Astrocyte (in vitro differentiated cells and primary cell): ENCODE data around the gene CNKSR1. TPM values are rescaled to one million over a fixed set of nuclear protein-coding genes. Genes with fewer than 3 reads are reported as not detected.

Experiments
- DNase-seq: peaks from one replicate; pipeline ENCODE4 v3.0.0-alpha.2; 2010; ENCODE audit warnings: low read depth
- FAIRE-seq: peaks from 2 replicates; lab custom pipeline; 2011; peaks lifted over from hg19 to GRCh38; lab: Jason Lieb, UNC
- H2AFZ ChIP-seq: 2 replicates; pipeline ENCODE4 v1.6.0; 2012; ENCODE audit warnings: low read depth, low read length, inconsistent platforms
- H3K27ac ChIP-seq: 2 replicates; pipeline ENCODE4 v1.5.1; 2011; ENCODE audit warnings: low read depth, low read length, inconsistent platforms
- H3K27me3 ChIP-seq: 2 replicates; pipeline ENCODE4 v1.6.0; 2011; ENCODE audit warnings: low read length, inconsistent platforms; ENCODE audit not compliant: insufficient read depth
- H3K36me3 ChIP-seq: 2 replicates; pipeline ENCODE4 v1.5.1; 2011; ENCODE audit warnings: low read length, inconsistent platforms; ENCODE audit not compliant: insufficient read depth
- H3K4me1 ChIP-seq: 2 replicates; pipeline ENCODE4 v1.5.1; 2011; ENCODE audit warnings: low read length, inconsistent platforms; ENCODE audit not compliant: insufficient read depth
- H3K4me2 ChIP-seq: 2 replicates; pipeline ENCODE4 v1.6.0; 2012; ENCODE audit warnings: low read length, inconsistent platforms
- H3K4me3 ChIP-seq: 2 replicates; pipeline ENCODE4 v1.5.1; 2011; ENCODE audit warnings: low read depth, mild to moderate bottlenecking, low read length, inconsistent platforms; ENCODE audit not compliant: insufficient read depth
- H3K79me2 ChIP-seq: 2 replicates; pipeline ENCODE4 v1.6.0; 2012; ENCODE audit warnings: mild to moderate bottlenecking, low read length, inconsistent platforms; ENCODE audit not compliant: insufficient read depth
- H3K9ac ChIP-seq: 2 replicates; pipeline ENCODE4 v1.6.0; 2012; ENCODE audit warnings: mild to moderate bottlenecking, low read length, inconsistent platforms
- H3K9me3 ChIP-seq: 2 replicates; pipeline ENCODE4 v1.5.1; 2012; ENCODE audit warnings: low read depth, mild to moderate bottlenecking, low read length, inconsistent platforms; ENCODE audit not compliant: insufficient read depth
- H4K20me1 ChIP-seq: 2 replicates; pipeline ENCODE4 v1.6.0; 2012; ENCODE audit warnings: low read length, inconsistent platforms; ENCODE audit not compliant: insufficient read depth
- H3K27ac Mint-ChIP-seq: one replicate; pipeline ENCODE4 v1.8.0; 2021; ENCODE audit warnings: mild to moderate bottlenecking, mixed read lengths; ENCODE audit not compliant: unreplicated experiment
- H3K27me3 Mint-ChIP-seq: one replicate; pipeline ENCODE4 v1.8.0; 2021; ENCODE audit warnings: low read depth, mixed read lengths; ENCODE audit not compliant: unreplicated experiment
- H3K36me3 Mint-ChIP-seq: one replicate; pipeline ENCODE4 v1.8.0; 2021; ENCODE audit warnings: low read depth, mixed read lengths; ENCODE audit not compliant: unreplicated experiment
- H3K4me1 Mint-ChIP-seq: one replicate; pipeline ENCODE4 v1.8.0; 2021; ENCODE audit warnings: low read depth, mixed read lengths; ENCODE audit not compliant: unreplicated experiment
- H3K4me3 Mint-ChIP-seq: one replicate; pipeline ENCODE4 v1.8.0; 2021; ENCODE audit warnings: mild to moderate bottlenecking, moderate library complexity, mixed read lengths; ENCODE audit not compliant: unreplicated experiment
- H3K9me3 Mint-ChIP-seq: one replicate; pipeline ENCODE4 v1.8.0; 2021; ENCODE audit warnings: mild to moderate bottlenecking, mixed read lengths; ENCODE audit not compliant: unreplicated experiment
- EZH2 ChIP-seq: IDR thresholded peaks from 2 replicates; pipeline ENCODE4 v1.6.1; 2012; ENCODE audit warnings: mild to moderate bottlenecking, low read length, inconsistent platforms; ENCODE audit not compliant: insufficient read depth
- total RNA-seq: library from RNA; stranded (reverse); gene quantifications from 2 replicates; pipeline ENCODE4 v1.2.1, GENCODE V29; 2021
- TF ChIP-seq, protein P1 (sequence below): IDR thresholded peaks from 2 replicates; pipeline ENCODE4 v1.5.1; 2011; ENCODE audit warnings: low read depth, mild to moderate bottlenecking, inconsistent platforms, low read length, moderate library complexity; ENCODE audit not compliant: insufficient read depth

The CNKSR1 gene
- total RNA-seq, 1 donor from 2014 or later: 5.0 TPM

DNA sequence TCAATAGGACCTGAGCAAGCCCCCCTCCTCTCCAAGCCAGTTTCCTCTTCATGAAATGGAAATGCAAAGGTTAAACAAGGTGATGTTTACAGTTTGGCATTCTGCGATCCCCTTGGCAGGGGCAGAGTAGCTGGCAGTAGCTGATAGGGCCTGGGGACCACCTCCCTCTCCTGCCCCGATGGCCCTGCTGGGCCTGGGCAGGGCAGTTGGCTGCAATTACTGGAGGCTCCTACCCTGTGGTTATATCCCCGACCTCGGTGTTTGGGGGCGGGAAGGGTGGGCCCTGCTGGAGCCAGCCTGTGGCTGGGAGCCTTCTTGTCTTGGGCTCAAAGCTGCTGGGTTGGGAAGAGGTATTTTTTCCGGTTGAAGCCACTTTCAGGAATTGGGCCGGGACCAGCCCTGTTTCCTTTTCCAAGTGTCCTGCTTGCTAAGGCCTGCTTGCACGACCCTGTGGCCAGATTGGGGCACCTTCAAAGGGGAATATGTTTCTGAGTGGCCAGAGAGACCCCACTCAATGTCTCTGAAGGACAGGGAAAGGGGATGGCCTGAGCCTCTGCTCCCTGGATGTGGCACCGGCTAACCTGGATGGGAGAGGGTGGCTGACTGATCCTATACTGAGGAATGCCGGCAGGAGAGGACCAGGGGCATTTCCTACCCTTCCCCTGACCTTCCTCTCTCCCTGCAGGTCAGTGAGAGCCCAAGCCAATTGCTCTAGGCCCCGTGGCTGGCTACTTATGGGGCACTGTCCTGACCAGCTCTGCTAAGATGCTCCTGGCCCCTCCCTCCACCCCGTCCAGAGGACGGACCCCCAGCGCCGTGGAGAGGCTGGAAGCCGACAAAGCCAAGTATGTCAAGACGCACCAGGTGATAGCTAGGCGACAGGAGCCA, 16.5 kb upstream of the CNKSR1 start:
- Histone ChIP-seq H3K27me3 (peaks cover 4% of the 10 kb centered on the region), H3K4me3 (no peak overlapping the region), H3K9me3 (no peaks in the 10 kb centered on the region), H3K4me1 (peaks cover 29% of the 10 kb centered on the region), H3K9ac (no peak overlapping the region), H2AFZ (peak overlapping the region; percentile 91), H3K4me2 (peak overlapping the region; percentile 86), H3K36me3 (no peaks in the 10 kb centered on the region), H3K27ac (no peak overlapping the region), H4K20me1 (no peaks in the 10 kb centered on the region), H3K79me2 (no peaks in the 10 kb centered on the region)
- H3K27ac Mint-ChIP-seq: no peak overlapping the region
- no peaks in the 10 kb centered on the region for H3K9me3 Mint-ChIP-seq
- H3K4me1 Mint-ChIP-seq: peaks cover 27% of the 10 kb centered on the region
- no peaks in the 10 kb centered on the region for H3K36me3 Mint-ChIP-seq
- peak overlapping the region; percentile 72 for H3K4me3 Mint-ChIP-seq
- peaks cover 18% of the 10 kb centered on the region for H3K27me3 Mint-ChIP-seq
- TF ChIP-seq, protein P1, sequence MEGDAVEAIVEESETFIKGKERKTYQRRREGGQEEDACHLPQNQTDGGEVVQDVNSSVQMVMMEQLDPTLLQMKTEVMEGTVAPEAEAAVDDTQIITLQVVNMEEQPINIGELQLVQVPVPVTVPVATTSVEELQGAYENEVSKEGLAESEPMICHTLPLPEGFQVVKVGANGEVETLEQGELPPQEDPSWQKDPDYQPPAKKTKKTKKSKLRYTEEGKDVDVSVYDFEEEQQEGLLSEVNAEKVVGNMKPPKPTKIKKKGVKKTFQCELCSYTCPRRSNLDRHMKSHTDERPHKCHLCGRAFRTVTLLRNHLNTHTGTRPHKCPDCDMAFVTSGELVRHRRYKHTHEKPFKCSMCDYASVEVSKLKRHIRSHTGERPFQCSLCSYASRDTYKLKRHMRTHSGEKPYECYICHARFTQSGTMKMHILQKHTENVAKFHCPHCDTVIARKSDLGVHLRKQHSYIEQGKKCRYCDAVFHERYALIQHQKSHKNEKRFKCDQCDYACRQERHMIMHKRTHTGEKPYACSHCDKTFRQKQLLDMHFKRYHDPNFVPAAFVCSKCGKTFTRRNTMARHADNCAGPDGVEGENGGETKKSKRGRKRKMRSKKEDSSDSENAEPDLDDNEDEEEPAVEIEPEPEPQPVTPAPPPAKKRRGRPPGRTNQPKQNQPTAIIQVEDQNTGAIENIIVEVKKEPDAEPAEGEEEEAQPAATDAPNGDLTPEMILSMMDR: no peak
- TF ChIP-seq EZH2: no peak
- FAIRE-seq (no peak), DNase-seq (no peak)

DNA sequence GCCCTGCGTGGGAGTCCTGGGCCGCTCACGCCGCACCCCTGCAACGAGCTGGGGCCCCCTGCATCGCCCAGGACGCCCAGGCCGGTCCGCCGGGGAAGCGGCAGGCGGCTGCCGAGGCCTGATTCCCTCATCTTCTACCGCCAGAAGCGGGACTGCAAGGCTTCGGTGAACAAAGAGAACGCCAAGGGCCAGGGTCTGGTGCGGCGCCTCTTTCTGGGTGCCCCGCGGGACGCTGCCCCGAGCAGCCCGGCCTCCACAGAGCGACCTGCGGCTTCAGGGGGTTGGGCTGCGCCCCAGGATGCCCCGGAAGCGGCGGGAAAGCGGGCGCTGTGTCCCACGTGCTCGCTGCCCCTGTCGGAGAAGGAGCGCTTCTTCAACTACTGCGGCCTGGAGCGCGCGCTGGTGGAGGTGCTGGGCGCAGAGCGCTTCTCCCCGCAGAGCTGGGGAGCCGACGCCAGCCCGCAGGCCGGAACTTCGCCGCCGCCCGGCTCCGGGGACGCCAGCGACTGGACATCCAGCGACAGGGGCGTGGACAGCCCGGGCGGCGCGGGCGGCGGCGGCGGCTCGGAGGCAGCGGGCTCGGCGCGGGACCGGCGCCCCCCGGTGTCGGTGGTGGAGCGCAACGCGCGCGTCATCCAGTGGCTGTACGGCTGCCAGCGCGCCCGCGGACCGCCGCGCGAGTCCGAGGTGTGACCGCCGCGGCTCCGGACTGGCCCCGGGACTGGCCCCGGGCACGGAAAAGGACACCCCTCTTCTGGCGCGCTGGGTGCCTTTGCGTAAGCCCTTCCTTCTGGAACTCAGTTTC, 15.7 kb upstream of the CNKSR1 start:
- Mint-ChIP-seq H3K9me3 (no peaks in the 10 kb centered on the region), H3K27me3 (peaks cover 13% of the 10 kb centered on the region), H3K4me3 (peak overlapping the region; percentile 77), H3K36me3 (no peaks in the 10 kb centered on the region), H3K27ac (peak overlapping the region; percentile 53), H3K4me1 (peaks cover 22% of the 10 kb centered on the region)
- Histone ChIP-seq H2AFZ (peak overlapping the region; percentile 91), H3K4me1 (peaks cover 22% of the 10 kb centered on the region), H3K9ac (no peak overlapping the region), H3K36me3 (no peaks in the 10 kb centered on the region), H3K27ac (no peak overlapping the region), H3K4me3 (peak overlapping the region; percentile 51), H3K27me3 (peaks cover 2% of the 10 kb centered on the region), H3K79me2 (no peaks in the 10 kb centered on the region), H3K4me2 (peak overlapping the region; percentile 86), H3K9me3 (no peaks in the 10 kb centered on the region), H4K20me1 (no peaks in the 10 kb centered on the region)
- DNase-seq (peak; percentile 40), FAIRE-seq (no peak)
- TF ChIP-seq EZH2: no peak
- TF ChIP-seq, protein P1: no peak
